ENCODE data around the gene ANKH.

GRCh38 chr5:14781106-14781505 is 90.5 kb downstream of the ANKH start:
- TF ChIP-seq MAX (IDR thresholded peaks at IDR 0.05) (no peak), HNF4A (conservative IDR thresholded peaks at IDR 0.05) (no peak)
